Left lung (tissue), 10 donors: ENCODE data around the gene TSHZ3. TPM values are rescaled to one million over a fixed set of nuclear protein-coding genes. Genes with fewer than 3 reads are reported as not detected.

Experiments
- ATAC-seq: fragments of 200-7000 bp; cut with Tn5 transposase; one replicate; pipeline ENCODE4 v1.9.1; 2020; ENCODE audit warnings: moderate library complexity
- DNase-seq, 4 donors: peaks; one replicate each; pipeline ENCODE4 v3.0.0-alpha.2; 2013 to 2020
- H3K27ac ChIP-seq, 2 donors: fragments of 200-600 bp; sonication (generic) in 1 of 2; one replicate each; pipeline versions ENCODE4 v1.5.0 to v1.8.0; 2020 to 2021
- H3K27me3 ChIP-seq, 2 donors: fragments of 200-600 bp; sonication (generic) in 1 of 2; one replicate each; pipeline versions ENCODE4 v1.5.0 to v1.8.0; 2020 to 2021
- H3K36me3 ChIP-seq, 2 donors: fragments of 200-600 bp; sonication (generic) in 1 of 2; one replicate each; pipeline versions ENCODE4 v1.5.0 to v1.8.0; 2020 to 2021
- H3K4me1 ChIP-seq, 2 donors: fragments of 200-600 bp; one replicate each; pipeline ENCODE4 v1.8.0; 2021
- H3K4me3 ChIP-seq, 2 donors: fragments of 200-600 bp; sonication (generic) in 1 of 2; one replicate each; pipeline versions ENCODE4 v1.5.0 to v1.8.0; 2020 to 2021; ENCODE audit warnings: mild to moderate bottlenecking in 1 of 2
- H3K9me3 ChIP-seq, 2 donors: fragments of 200-600 bp; sonication (generic) in 1 of 2; one replicate each; pipeline versions ENCODE4 v1.5.0 to v1.8.0; 2020 to 2021
- CTCF ChIP-seq, 2 donors: fragments of 200-600 bp; sonication (generic) in 1 of 2; IDR thresholded peaks; one replicate each; pipeline versions ENCODE4 v1.5.0 to v1.8.0; 2021; ENCODE audit warnings: antibody characterized with exemption in 2 of 2
- intact Hi-C, 2 donors: fragments of 100-400 bp; cut with DNase I; formaldehyde crosslinking; loops; one replicate each; pipeline versions ENCODE4 v1.11.2 to v1.14.2; 2022
- polyA plus RNA-seq, 6 donors: library from polyadenylated mRNA; unstranded; fragments of 120-200 nt; gene quantifications; one replicate each; pipeline ENCODE4 v1.2.1, GENCODE V29; 2013; ENCODE audit not compliant: insufficient read length in 6 of 6
- total RNA-seq, 2 donors: library from RNA; stranded (reverse); fragmentation: NEBNext Ultra II Directional; extraction: Animal tissue kit (Norgen Biotek cat#: 25700); gene quantifications; one replicate each; pipeline ENCODE4 v1.2.1, GENCODE V29; 2021
- donor health status: DM: no; HTN: yes; CAD: no.
- donor health status: DM: no; HTN: no; CAD: no.

Gene TSHZ3
- total and polyA plus RNA-seq, 8 donors = 6.7 to 42.9 (median 35.2) TPM

GRCh38 chr19:31261603-31262212, 87.5 kb downstream of the TSHZ3 start:
- Histone ChIP-seq H3K27me3 (peaks cover 0 to 16% of the 10 kb centered on the region in 2 donors), H3K36me3 (no peaks in the 10 kb centered on the region), H3K27ac (no peak overlapping the region), H3K4me1 (peaks cover 0 to 8% of the 10 kb centered on the region in 2 donors), H3K4me3 (no peak overlapping the region), H3K9me3 (no peaks in the 10 kb centered on the region)
- DNase-seq (no peak), ATAC-seq (no peak)
- TF ChIP-seq CTCF (IDR thresholded peaks at IDR 0.05) = no peak
- intact Hi-C loops = no loop called here

GRCh38 chr19:31261019-31261602, 88.1 kb downstream of the TSHZ3 start:
- intact Hi-C loops = no loop called here
- no peak for TF ChIP-seq CTCF (IDR thresholded peaks at IDR 0.05)
- H3K27me3 ChIP-seq = peaks cover 0 to 16% of the 10 kb centered on the region in 2 donors
- H3K27ac ChIP-seq = no peak overlapping the region
- ATAC-seq = no peak
- H3K4me1 ChIP-seq = peaks cover 0 to 8% of the 10 kb centered on the region in 2 donors
- peak in 1 of 4 donors; percentile 18 for DNase-seq
- H3K9me3 ChIP-seq = no peaks in the 10 kb centered on the region
- H3K4me3 ChIP-seq = no peak overlapping the region
- H3K36me3 ChIP-seq = no peaks in the 10 kb centered on the region

GRCh38 chr19:31260171-31260933, 88.9 kb downstream of the TSHZ3 start:
- Histone ChIP-seq H3K4me3 (no peak overlapping the region), H3K4me1 (peaks cover 0 to 8% of the 10 kb centered on the region in 2 donors), H3K36me3 (no peaks in the 10 kb centered on the region), H3K9me3 (no peaks in the 10 kb centered on the region), H3K27ac (no peak overlapping the region), H3K27me3 (peaks cover 0 to 16% of the 10 kb centered on the region in 2 donors)
- intact Hi-C loops = no loop called here
- no peak for TF ChIP-seq CTCF (IDR thresholded peaks at IDR 0.05)
- DNase-seq = no peak
- no peak for ATAC-seq

GRCh38 chr19:31258211-31259052, 90.8 kb downstream of the TSHZ3 start:
- no peak for ATAC-seq
- H3K27ac ChIP-seq = no peak overlapping the region
- DNase-seq = peak in 1 of 4 donors; percentile 9

More at GRCh38 chr19:31258211-31259052, 90.8 kb downstream of the TSHZ3 start:
- H3K4me1 ChIP-seq = peaks cover 0 to 8% of the 10 kb centered on the region in 2 donors
- intact Hi-C loops = no loop called here
- no peaks in the 10 kb centered on the region for H3K36me3 ChIP-seq
- H3K4me3 ChIP-seq = no peak overlapping the region
- TF ChIP-seq CTCF (IDR thresholded peaks at IDR 0.05) = no peak
- peaks cover 0 to 16% of the 10 kb centered on the region in 2 donors for H3K27me3 ChIP-seq
- H3K9me3 ChIP-seq = no peaks in the 10 kb centered on the region
